Glomerular visceral epithelial cell (primary cell): ENCODE measurements around the gene APBA2.
"Not testable (repeated sequence)": the region's sequence is repeated elsewhere in the genome, so short reads cannot be mapped to it uniquely, and the experiment has no call there.

Source experiments
- DNase-seq: peaks from one replicate; pipeline ENCODE4 v3.0.0-alpha.2; 2016; ENCODE audit errors: extremely low spot score

The APBA2 gene

DNA sequence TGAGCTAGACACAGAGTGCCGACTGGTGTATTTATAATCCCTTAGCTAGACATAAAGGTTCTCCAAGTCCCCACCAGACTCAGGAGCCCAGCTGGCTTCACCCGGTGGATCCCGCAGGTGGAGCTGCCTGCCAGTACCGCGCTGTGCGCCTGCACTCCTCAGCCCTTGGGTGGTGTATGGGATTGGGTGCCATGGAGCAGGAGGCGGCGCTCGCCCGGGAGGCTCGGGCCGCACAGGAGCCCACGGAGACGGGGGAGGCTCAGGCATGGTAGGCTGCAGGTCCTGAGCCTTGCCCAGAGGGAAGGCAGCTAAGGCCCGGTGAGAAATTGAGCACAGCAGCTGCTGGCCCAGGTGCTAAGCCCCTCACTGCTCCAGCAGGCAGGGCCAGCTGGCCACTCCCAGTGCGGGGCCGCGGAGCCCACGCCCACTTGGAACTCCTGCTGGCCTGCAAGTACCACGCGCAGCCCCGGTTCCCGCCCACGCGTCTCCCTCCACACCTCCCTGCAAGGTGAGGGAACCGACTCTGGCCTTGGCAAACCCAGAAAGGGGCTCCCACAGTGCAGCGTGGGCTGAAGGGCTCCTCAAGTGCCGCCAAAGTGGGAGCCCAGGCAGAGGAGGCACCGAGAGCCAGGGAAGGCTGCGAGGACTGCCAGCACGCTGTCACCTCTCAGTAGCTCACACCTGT, 274.1 kb downstream of the APBA2 start:
- DNase-seq = no peak

DNA sequence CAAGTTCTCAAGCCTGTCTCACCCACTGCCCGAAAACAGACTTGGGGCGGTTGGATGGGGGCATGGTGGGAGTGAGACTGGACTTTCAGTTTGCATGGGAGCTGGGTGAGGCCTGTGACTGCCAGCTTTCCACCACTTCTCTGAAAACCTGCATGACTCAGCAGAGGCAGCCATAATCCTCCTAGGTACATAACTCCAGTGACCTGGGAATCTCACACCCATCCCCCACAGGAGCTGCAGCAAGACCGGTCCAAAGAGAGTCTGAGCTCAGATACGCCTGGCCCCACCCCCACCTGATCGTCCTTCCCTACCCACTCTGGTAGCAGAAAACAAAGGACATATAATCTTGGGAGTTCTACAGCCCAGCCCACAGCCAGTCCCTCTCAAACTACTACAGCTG, 276.6 kb downstream of the APBA2 start:
- DNase-seq = no peak

DNA sequence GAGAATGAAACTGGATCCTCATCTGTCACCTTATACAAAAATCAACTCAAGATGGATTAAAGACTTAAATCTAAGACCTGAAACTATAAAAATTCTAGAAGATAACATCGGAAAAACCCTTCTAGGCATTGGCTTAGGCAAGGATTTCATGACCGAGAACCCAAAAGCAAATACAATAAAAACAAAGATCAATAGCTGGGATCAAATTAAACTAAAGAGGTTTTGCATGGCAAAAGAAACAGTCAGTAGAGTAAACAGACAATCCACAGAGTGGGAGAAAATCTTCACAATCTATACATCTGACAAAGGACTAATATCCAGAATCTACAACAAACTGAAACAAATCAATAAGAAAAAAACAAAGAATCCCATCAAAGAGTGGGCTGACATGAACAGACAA, 281.3 kb downstream of the APBA2 start:
- DNase-seq = not testable (repeated sequence)
